Stimulated activated CD4-positive, alpha-beta T cell treated with anti-CD3 and anti-CD28 coated beads, Interleukin-2, amount 100 ng/mL, for 4 hours (primary cell): ENCODE measurements around the gene MRAS.
A peak's percentile ranks its signal among the peaks of the same experiment; 100 is the strongest.

Source experiments
- DNase-seq: peaks from one replicate; pipeline ENCODE4 v3.0.0-alpha.2; 2020; ENCODE audit warnings: low read depth

MRAS gene

DNA sequence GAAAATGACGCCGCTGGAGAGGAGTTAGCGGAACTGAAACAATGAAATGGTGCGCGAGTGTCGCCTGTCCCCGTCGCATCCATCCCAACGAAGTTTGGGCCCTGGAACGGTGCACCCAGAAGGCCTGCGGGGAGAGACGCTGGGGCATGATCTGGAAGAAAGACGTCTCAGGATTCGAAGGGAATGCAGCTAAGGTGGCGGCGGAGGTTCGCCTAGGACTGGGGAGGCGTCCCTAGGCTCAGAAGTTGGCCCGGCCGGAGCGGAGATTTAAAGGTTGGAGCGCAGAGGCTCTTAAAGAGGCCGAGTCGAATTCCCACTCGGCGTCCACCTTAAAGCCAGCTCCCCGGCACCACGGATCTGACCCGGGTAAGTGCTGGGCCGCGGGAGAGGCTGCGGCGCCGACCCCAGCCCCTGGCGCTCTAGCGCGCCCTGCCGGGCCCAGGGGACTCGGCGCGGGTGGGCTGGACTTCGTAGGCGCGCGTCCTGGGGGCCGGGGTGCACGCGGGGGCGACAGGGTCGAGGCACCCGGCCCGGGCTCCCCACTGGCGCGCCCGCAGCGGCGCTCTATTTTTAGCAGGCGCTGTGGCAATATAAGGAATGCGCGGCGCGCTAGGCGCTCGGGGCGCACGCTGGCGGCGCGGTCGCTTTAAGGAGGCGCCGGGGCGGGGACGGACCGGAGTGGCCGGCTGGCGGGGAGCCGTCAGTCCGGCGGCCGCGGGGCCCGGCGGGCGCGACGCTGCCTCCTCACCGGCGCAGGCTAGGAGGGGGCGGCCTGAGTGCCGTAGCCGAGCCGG is at the start of gene MRAS:
Gene MRAS (plus strand): TSS at position 620 of the 794 bp plus-strand sequence. CDS start 24,305 bp downstream, outside the sequence.
- DNase-seq = no peak

DNA sequence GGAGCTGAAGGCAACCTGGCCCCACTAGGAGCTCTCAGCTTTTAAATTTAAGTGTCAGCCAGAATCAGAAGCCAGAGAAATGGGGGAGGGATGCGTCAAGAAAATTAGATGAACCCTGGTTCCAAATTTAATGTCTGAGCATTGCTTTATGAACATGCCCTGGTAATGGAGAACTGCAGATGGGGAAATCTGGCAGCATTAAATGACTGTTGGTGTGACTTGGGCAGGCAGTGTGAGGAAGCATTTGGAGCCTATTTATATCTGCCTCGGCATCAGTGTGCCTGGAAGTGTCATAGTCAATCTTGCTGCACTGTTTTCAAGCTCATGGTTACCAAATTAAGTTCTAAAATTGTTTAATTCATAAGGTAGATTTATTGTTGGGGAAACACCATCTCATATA is 47.7 kb upstream of the MRAS start:
- DNase-seq = no peak

DNA sequence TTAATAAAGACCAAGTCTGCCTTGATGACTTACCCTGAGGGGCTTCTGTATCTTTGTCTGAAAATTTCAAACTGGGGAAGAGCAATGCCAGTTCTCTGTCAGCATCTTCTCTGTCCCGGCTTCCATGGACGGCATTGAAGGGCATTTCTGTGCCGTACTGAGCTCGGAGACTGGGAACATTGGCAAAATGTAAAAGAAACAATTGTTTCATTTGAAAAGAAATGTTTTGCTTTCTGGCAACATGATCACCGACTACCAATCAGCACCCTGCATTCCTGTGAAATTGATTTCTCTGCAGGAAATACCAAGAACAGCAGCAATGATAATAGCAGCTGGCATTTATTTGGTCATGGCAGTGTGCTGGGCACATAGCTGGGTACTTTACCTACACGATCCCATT is 44.9 kb upstream of the MRAS start:
- no peak for DNase-seq

DNA sequence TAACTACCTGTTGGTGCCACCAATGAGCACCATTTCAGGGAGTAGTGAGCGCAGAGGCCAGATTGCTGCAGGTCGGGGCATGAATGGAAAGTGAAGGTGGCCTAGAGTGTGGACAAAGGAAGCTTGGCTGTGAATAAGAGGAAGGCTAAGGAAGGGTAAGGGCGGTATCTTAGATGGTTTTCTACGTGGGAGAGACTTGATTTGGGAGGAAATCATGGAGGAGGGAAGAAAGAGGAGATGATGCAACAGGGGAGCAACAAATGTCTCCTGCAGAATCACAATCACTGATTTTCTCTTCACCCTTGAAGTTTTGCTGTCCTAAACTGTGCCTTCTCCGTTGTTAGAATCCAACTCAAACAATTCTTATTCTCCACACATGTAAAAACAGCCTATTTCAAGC is 40.5 kb upstream of the MRAS start:
- DNase-seq = no peak

DNA sequence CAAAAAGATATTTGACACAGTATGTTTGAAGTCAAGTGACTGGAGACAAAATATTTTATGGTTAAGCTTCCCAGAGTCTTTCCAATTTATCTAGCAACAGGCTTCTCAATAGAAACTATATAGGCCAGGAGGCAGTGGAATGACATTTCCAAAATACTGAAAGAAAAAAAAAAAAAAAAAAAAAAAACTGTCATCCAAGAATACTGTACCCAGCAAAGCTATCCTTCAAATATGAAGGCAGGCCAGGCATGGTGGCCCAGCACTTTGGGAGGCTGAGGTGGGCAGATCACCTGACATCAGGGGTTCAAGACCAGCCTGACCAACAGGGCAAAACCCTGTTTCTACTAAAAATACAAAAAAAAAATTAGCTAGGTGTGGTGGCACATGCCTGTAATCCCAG is 39.6 kb upstream of the MRAS start:
- DNase-seq = no peak

DNA sequence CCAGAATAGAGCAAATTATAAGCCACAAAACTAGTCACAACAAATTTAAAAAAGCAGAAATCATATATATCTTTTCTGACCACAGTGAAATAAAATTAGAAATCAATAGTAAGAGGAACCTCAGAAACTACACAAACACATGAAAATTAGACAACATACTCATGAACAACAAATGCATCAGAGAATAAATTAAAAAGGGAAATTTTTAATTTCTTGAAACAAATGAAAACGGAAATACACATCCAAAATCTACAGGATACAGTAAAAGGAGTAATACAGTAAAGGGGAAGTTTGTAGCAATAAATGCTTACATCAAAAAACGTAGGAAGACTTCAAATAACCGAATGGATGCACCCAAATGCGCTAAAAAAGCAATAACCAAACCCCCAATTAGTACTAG is 37.9 kb upstream of the MRAS start:
- no peak for DNase-seq

DNA sequence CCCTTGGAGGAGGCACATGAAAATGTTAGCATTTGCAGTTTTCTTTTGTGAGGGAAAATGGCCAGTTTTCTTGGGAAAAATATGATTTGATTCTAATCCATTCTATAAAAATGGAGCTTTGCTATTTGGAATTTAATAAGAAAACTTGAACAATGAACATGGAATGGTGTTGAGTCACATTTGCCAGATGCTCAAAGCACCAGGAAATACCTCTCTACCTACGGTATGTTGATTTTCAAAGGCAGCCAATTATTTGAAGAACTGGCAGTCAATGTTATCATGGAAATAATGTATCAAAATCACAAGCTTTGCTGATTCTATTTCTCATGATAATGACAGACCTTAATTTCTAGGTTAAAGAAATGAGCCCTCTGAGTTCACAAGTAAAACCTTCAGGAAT is 33.6 kb upstream of the MRAS start:
- DNase-seq = no peak

DNA sequence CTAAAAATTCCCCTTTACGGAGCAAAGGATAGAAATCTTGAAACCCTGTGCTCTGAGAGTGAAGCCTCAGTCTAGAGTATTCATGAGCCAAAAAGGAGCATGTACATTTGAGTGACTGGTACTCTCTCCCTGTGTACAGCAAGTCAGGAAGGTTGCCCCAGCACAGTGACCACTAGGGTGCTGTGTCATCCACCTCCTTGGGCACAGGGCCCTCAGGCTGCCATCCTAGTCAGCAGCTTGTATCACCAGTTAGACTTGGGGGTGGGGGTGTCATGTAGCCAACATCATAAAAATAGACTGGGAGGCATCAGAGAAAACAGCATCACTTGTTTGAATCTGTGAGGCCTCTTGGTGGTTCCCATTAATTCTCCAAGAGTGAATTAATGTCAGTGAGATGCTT is 30.7 kb upstream of the MRAS start:
- no peak for DNase-seq

DNA sequence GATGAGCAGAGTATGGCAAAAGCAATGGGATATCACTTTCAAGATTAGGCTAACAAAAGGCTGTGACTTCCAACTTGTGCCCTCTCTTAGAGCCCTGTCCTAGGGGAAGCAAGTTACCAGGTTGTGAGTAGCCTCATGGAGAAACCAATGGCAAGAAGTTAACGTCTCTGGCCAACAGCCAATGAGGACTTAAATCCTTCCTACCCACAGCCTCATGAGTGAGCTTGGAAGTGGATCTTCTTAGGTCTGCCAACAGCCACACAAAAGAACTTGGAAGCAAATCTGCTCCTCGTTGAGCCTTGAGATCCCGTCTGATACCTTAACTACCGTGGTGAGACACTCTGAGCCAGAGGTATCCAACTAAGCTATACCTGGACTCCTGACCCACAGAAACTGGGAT is 24.4 kb upstream of the MRAS start:
- DNase-seq = no peak

DNA sequence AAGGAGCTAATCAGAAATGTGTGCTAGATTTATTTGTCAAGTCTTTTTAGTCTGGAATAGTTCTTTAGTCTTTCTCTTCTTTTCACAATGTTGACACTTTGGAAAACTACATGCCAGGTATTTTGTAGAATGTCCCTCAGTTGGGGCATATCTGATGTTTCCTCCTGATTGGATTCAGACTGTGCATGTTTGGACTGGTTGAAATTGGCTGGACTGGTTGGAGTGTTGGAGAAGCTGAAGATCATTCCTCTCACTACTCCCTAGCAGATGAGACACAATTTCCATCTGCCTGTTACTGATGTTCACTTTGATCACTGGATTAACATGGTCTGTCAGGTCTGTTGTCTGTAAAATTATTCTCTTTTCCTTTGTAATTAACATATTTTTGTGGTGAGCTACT is 22.4 kb upstream of the MRAS start:
- DNase-seq = no peak

DNA sequence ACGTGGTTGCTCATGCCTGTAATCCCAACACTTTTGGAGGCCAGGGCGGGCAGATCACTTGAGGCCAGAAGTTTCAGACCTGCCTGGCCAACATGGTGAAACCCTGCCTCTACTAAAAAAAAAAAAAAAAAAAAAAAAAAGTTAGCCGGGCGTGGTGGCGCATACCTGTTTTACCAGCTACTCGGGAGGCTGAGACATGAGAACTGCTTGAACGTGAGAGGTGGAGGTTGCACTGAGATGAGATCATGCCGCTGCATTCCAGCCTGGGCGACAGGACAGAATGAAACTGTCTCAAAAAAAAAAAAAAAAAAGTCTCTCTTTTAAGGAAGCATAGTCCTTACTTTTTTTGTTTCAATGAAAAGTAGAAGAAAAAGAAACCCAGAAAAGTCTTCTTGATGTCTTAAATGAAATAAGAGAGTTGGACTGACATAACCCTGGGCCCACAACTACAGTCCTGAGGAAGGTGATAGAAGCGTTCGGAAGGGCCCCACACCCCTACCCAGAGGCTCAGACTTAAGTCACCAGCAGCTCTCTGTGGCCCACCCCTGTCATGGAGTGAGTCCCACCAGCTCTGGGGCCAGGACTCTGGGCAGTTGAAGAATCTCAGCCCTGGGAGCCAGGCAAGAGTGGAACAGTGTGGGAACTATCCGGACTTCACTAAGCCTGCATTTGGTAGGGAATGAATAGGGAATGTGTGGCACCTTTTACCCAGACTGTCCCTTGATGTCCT is 21.3 kb upstream of the MRAS start:
- DNase-seq = no peak

DNA sequence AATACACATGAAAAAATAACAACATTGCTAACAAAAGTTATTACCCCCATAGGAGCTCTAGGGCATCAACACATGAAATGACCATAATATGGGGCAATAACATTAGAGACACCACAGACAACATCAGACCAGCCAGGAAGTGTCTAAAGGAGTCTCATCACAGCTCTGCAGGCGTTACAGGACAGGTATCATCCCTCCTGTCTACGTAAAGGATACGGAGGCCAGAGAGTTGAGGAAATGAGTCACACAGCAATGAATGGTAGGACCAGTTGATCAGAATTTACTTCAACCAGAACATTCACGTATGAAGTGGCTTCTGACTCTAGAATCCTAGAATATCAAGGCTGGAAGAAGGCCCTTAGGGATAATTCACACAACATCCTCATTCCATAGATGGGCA is 20.5 kb upstream of the MRAS start:
- no peak for DNase-seq

DNA sequence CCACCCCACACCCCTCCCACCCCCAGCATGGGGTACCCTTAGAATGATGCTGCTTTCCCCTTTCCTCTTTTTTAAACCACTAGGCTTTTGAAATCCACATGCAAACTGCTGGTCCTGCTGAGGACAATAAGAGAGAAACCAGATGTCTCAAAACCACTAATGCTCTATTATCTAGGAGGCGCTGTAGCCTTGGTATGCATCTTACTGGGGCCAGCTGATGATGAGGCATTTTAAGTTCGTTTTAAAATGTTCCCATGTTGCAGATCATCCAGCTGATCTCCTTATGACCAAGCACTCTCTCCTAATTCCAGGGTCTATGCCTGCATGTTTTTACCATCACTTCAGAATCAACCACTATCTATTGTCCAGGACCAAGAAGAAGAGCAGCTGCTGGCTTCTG is 20.0 kb upstream of the MRAS start:
- DNase-seq = no peak

DNA sequence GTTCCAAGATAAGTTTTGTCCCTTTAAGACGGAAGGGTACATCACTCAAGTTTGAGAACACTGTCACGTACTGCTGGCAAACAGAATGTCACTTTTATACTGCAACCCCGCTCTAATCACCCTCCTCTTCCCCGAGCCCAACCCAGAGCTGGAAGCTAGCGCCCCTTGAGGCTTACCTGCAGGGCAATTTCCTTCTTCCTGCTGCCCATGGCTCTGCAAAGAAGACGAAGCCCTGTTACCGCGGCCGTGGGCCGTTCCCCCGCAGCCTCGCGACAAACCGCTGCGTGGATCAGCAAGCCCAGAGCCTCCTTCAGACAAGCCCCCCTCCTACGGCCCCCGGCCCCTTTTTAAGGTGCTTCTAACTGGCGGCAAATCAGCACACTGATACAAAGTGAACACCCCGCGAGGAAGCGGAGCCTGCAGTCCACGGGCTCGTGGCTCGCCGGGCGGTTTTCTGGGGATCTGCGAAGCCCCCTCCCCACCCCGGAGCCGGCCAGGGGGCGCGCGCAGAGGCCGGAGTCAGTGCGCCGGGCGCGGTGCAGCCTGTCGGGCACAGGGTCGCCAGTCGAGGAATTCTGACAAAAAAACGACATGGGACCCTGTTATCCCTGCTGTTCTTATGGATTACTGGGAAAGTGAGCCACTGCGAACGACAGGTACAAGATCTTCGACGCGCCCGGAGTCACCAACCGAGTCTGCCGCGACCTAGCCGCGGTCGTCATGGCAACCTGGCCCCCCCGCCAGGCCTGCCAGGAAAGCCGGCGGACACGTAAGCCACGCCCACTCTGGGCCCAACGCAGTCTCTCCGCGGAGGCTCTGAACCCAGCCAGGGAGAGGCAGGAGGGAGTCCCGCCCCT is 19.0 kb upstream of the MRAS start, which contains the start of gene NME9:
Gene NME9 (minus strand): TSS at position 725 of the 857 bp plus-strand sequence. CDS start 516 bp downstream, at position 209.
- peak; percentile 83 for DNase-seq

DNA sequence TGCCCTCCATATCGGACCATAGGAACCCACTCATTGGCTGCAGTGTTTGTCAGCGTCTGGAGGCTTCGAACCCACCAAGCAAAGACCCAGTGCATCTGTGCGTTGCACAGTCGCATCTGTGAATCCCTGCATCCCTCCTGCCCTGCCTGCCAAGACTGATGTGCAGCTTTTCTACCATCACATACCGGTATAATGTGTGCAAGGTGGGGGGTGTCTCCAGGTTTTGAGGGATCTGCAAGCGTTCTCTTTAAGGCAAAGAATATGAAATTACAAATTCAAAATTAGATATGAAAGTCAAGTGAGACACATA is 18.4 kb upstream of the MRAS start:
- no peak for DNase-seq

DNA sequence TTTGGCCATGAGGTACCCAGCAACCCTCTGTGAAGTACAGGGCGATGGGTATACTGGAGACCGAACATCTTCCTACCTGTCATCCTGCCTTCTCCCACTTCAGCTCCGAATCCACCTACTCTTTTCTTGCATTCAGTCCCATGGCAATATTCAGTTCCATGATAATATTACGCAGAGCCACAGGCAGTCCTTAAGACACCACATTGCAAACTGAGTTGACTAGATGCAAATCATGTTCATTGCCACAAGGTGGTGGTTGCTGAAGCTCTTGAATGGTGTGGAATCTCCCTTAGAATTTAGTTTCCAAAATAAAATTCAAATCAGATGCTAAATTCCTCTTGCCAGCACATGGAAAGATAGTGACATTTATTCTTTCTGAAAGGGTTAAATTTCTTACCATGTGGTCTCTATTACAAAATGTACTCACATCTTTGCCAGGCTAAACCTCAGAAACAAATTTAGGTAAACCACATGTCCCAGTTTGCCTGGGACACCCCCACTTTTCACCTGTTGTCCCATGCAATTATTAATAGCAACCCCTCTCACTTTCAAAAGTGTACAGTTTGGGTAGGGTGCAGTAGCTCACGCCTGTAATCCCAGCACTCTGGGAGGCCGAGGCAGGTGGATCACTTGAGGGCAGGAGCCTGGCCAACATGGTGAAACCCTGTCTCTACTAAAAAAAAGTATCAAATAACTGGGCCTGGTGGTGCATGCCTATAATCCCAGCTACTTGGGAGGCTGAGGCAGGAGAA is 17.1 kb upstream of the MRAS start:
- DNase-seq = no peak

DNA sequence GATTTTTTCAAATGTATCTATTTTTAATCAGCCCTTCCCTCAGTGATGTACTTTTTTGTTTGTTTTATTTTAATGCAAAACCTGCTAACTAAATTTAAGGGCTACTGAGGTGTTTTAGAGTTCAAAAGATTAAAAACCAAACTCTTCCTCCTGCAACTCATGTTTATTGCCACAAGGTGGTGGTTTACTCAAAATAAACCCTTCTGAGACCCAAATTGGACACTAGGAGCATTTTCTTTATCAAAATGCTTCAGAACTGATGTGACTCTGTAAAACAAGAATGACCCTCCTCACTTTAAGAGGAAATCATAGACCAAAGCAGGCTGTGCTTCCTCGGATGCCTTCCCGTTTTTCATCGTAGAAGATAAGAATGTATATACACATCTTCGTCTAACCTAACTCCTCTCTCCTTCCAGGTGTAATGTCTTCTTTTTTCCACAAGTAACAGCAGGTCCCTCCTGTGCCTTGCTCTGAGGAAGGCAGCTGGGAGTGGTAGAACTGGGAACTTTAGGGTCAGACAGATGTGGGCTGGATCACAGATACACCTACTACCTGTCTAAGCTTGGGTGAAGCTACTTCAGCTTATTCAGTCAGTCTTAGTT is 15.8 kb upstream of the MRAS start:
- no peak for DNase-seq

DNA sequence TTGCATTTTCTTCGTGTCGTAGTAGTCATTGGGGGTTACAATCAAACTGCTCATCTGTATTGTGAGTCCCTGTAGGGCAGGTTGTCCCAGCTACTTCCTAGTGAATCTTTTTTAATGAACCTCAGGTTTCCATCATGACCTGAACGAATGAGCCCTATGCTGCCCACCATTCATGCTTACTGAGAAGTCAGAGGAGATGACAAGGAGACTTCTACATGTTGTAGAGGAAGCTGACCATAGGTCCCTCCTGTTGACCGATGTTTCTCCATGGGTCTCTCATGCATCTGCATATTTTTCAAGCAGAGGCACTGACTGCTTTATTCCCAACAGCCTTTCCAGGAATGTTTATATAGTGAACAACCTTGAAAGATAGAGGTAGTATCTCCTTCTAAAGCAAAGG is 13.8 kb upstream of the MRAS start:
- DNase-seq = no peak

DNA sequence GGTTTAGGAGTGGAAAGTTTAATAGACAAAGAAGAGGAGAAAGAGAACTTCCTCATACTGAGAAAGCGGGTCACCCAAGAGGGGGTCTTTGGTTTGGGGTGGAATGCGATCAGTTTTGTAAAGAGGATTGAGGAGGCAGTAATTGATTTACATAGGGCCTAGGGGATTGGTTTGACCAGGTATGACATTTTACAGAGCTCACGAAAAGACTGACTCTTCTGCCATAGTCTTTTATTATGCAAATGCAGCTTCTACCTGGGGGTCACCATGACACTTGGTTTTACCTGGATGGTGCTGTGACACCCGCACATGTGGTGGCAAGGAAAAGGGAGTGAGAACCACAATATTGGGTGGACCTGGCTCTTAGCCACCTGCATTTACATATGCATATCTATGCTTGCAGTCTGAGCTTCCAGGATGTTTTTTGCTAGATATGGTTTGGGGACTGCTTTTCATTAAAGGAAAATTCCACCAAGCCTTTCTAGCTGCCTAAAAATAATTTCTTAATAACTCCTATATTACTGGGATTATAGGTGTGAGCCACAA is 11.9 kb upstream of the MRAS start:
- no peak for DNase-seq

DNA sequence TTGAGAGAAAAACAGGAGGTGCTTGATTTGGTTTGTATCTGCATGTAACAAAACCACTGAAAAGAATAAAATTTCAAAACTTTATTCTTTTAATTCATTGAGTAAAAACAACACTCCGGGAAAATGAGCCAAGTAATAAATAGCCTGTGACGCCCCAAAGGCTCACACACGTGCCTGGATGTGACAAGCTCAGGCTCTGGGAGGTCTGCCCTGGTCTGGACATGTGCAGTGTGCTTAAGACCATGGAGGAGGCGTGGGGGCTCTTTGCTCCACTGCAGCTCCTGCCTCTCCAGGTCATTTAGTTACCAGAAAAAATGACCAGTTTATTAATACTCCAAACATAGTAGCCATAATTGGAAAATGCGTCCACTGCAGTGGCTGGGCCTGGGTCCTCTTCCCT is 10.1 kb upstream of the MRAS start:
- DNase-seq = no peak

DNA sequence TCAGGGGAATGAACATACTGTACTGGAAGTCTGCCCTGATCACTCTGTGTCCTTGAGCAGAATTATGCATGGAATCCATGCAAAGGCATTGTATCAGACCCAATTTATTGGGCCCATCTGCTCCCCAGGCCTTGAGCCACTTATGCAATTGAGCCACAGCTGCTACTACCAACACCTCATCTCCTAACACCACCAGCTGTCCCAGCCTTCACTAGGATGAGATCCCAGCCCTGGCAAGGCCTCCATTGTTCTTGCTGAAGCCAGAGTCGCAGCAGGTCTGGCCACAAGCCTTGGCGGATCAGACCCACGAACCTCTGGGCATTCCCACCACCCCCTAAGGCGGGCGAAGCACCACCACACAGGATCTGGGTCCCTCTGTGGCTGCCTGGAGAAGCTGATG is 9.6 kb upstream of the MRAS start:
- DNase-seq = no peak
